GM18499 (cell line): ENCODE measurements around the gene LRPAP1.
"Not testable (repeated sequence)": the region's sequence is repeated elsewhere in the genome, so short reads cannot be mapped to it uniquely, and the experiment has no call there.

Experiments
- ATAC-seq: cut with Tn5 transposase; IDR thresholded peaks from one replicate; pipeline ENCODE4 v1.9.1; 2021; ENCODE audit warnings: moderate number of reproducible peaks; ENCODE audit not compliant: insufficient read depth, unreplicated experiment

The LRPAP1 gene

DNA sequence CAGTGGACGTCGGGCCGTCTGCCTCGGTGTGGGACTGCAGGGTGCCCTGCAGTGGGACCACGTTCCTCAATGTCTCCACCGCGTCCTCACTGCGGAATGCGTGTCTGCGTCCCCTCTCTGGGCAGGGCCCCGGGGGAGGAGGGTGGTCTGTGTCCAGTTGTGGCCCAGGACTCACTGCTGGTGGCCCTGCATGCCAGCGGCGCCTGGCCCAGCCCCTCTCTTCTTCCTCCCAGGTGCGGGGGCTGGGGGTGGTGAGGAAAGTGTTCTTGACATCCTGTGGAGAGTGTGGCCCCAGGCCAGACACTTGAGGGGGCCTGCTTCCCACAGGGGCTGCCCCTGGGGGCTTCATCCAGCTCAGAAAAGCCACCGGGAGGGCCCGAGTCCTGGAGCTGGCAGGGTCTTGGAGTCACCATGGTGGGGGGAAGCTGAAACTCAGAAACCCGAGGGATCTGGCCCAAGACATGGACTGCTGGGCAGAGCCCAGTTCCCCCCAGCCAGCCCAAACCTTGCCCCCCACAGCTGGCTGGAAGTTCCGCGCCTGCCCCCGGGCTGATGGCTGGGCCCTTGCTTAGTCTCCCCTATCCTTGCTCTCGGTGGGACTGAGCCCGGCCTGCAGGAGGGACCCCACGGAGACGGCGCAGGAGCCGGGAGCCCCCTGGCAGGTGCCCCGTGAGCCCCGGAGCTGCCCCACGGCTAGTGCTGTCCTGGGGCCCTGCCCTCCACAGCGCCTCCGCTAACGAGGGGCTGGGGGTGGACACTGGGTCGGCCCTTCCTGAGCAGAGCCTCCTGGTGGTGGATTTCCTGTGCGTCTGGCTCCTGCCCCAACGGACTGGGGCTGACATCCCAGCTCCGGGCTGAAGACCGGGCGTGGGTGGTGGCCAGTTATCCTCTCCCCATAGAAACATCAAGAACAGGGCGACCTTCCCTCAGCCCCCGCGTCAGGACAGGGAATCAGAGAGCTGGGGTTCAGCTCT lies 66.2 kb downstream of the LRPAP1 start:
- ATAC-seq, result no peak

- ATAC-seq, result no peak
Measured at GRCh38 chr4:3464911-3465697, 67.1 kb downstream of the LRPAP1 start.

DNA sequence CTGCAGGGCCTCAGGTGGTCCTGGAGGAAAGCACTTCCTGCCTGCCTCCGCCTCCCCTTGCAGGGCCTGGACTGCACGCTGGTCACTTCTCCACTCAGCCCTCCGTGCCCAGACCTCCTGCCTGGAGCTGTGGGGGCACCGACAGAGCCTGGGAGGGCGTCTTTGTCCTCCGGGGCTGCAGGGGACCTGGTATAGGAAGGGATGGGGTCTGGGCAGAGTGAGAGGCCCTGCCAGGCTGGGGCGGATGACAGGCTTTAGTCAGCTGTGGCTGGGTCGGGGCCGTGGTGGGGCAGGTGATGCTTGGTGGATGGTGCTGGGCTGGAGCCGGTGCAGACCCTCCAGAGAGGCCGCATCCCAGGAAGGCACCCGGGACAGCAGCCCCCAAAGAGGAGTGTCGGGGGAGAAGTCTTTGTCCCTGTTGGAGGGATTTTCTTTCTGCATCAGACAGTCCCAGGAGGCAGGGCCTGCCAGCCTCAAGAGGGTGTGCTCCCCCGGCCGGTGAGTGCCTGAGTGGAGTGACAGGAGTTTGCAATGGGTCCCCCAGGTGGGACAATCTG lies 67.8 kb downstream of the LRPAP1 start:
- ATAC-seq, result no peak

DNA sequence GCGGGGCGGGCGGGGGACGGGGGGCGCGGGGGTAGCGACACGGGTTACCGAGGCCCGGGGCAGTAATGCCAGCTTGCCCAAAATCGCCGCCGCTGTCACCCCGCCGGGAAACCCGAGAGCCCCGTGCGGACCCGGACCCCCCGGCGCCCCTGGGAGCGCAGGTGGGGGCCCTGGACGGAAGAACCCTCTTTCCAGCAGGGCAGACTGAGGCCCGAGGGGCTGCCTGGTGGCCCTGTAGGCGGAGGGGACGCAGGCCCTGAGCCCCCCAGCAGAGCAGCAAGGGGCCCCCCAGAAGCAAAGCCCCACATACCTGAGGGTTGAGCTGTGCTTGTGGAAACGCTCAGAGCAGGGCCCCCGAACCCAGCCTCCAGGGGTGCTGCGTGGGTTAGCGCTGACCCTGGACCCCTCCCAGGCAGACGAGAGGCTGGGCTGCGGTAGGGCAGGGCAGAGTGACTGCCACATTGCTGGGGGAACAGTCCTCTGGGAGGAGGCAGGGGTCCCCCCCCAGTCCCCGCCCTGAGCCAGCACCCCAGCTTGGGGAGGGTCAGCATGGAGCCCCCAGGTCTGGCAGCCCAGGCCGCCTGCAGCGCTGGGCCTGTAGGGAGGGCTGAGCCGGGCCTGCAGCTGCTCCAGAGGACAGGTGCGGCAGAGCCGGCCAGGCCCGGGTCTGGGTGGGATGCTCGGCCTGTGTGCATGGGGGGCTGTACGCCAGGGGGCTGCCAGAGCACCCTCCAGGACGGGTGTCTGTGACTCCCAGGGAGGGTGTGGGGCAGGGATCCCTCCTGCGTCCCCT lies 68.5 kb downstream of the LRPAP1 start:
- no peak for ATAC-seq

DNA sequence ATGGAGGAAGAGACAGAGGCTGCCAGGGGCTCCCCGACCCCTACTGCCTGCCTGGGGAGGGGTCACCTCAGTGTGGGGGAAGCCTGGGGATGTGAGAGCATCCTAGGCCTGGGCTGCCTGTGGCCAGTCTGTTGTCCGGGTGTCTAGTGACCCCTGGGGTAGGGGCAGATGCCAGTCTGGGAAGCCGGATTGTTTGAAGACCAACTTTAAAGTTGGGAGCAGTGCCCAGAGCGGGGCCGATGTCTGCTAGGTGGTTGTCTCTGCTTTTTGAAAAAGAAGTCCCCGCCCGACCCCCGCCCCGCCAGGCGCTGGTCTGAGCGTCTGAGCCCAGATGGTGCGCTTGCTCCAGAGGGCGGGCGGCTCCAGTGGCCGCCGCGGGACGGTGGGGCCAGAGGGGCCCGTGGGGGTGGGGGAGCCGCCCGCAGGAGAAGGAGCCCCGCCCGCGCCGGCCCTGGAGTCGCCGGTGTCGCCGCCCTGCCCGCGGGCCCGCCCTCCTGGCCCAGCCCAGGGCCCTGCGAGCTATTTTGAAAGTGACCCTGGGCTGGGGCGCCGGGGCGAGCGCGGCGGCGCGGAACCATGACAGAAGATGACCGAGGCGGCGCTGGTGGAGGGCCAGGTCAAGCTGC lies 69.3 kb downstream of the LRPAP1 start, which contains the start of gene DOK7:
TSS of gene DOK7 (plus strand) at position 517 of the 626 bp plus-strand sequence. CDS start at position 587, 70 bp downstream.
- no peak for ATAC-seq

DNA sequence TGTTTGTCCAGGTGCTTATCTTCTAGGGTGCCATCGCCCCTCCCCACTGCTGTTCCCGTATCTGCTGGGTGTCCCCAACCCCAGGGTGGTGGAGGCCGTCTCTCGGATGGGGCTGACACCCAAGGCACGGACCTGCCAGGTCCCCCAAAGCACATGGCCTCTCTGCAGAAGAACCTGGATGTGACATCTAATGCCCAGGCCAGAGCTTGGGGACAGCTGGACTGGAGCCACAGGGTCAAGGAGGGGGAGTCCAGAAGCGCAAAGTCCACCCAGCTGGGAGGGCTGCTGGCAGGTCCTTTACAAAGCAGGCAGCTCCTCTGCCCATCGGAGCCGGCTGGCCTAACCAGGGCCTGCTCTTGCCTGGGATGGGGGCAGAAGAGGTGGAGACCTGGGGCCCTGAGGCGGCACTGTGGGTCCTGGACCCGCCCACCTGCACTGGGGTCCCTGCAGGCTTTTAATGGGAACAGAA lies 69.9 kb downstream of the LRPAP1 start:
- no peak for ATAC-seq

DNA sequence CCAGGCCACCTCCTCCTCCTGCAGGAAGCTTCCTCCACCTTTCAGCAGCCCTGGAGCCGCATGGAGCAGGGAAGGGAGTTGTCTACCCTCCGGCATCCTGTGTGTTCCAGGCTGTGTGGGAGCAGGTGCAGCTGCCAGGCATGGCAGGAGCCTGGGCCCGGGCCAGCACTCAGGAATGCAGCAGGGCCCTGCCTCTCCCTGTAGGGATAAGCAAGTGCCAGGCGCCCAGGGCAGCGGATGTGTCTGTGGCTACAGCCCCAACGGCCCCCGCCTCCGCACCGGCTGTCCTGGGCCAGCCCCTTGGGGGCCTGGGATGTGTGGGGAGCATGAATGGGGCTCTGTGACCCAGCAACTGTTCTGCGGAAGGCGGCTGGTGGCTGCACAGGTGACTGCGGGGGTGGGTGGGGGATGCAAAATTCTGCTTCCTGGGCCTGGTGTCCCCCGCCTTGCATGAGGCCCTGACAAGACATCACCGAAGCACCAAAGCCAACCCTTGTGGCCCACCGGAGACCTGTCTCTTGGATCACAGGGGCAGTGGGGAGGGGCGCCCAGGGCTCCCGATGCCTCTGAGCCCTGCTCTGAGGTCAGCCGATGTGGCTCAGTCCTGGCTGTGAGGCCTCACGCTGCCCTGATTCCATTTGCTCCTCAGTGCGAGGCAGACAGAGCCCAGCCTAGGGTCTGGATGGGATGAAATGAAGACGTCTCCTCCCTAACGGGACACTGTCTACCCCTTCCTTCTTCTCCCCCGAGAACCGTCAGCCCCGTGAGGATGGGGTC lies 70.5 kb downstream of the LRPAP1 start:
- no peak for ATAC-seq

GRCh38 chr4:3460926-3461325 lies 71.3 kb downstream of the LRPAP1 start:
- ATAC-seq, result no peak

DNA sequence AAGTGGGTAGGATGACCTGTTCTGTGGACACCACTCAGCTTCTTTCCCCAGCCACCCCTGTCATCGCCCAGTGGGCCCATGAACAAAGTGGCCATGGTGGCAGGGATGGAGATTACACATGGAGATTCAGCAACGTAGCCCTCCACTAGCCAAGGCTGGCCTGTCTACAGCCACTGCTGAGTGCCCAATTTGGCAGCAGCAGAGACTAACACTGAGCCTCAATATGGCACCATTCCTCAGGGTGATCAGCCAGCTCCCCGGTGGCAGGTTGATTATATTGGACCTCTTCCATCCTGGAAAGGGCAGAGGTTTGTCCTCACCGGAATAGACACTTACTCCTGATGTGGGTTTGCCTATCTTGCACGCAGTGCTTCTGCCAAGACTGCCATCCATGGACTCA lies 73.1 kb downstream of the LRPAP1 start:
- not testable (repeated sequence) for ATAC-seq

- no peak for ATAC-seq
Measured at GRCh38 chr4:3458371-3458770, 73.9 kb downstream of the LRPAP1 start.

DNA sequence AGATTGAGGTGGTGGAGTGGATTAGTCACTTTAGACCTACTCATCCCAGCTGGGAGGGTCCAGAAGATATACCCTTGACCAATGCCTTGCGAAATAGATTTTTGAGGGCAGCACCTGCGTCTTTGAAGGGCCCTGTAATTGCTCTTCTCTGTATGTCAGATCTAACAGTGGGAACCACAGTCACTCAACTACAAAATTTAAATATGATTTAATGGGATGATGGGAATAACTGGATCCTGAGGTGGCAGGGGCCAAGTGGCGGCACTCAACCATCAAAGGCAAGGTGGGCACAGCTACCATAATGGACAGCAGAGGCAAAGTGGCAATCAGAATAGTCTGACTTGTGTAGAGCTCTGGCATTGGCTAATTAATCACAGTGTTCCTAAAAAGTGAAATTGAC lies 76.6 kb downstream of the LRPAP1 start:
- ATAC-seq, result not testable (repeated sequence)
